Body of pancreas (tissue), 4 donors: Measurements from ENCODE around the gene VCAN. TPM values are rescaled to one million over a fixed set of nuclear protein-coding genes. Genes with fewer than 3 reads are reported as not detected.

Experiments used
- ATAC-seq: fragments of 150-250 bp; one replicate; pipeline ENCODE4 v1.9.1; 2016
- DNase-seq, 4 donors: peaks; one replicate each; pipeline ENCODE4 v3.0.0-alpha.2; 2019
- H3K27ac ChIP-seq, 4 donors: fragments of 200-600 bp; sonication (generic); 1 replicate in 3 of 4; 2 replicates in 1 of 4; pipeline versions ENCODE4 v1.5.1 to v1.6.1; 2016 to 2019; ENCODE audit warnings: mild to moderate bottlenecking in 1 of 4, mixed read lengths in 1 of 4, moderate library complexity in 1 of 4
- H3K27me3 ChIP-seq, 2 donors: fragments of 200-600 bp; sonication (generic); one replicate each; pipeline ENCODE4 v1.6.0; 2016; ENCODE audit warnings: mild to moderate bottlenecking in 1 of 2
- H3K36me3 ChIP-seq, 2 donors: fragments of 200-600 bp; sonication (generic); replicated peaks in 1 of 2; 2 replicates each; pipeline ENCODE4 v1.5.1; 2016; ENCODE audit warnings: low read depth in 2 of 2; ENCODE audit not compliant: insufficient read depth in 1 of 2
- H3K4me1 ChIP-seq: fragments of 200-600 bp; sonication (generic); one replicate; pipeline ENCODE4 v1.6.0; 2016
- H3K4me3 ChIP-seq, 2 donors: fragments of 200-600 bp; sonication (generic); 1 replicate in 1 of 2; 2 replicates in 1 of 2; pipeline ENCODE4 v1.5.1; 2016 to 2019
- H3K9me3 ChIP-seq, 3 donors: fragments of 200-600 bp; sonication (generic); 1 replicate in 2 of 3; 2 replicates in 1 of 3; pipeline ENCODE4 v1.5.1; 2016
- CTCF ChIP-seq, 7 experiments: fragments of 450-650 bp in 4 of 7; fragments of 200-600 bp in 3 of 7; sonication (generic) in 3 of 7; IDR thresholded peaks; one replicate each; pipeline ENCODE4 v1.5.1; 2016 to 2019; ENCODE audit warnings: antibody characterized with exemption in 7 of 7
- POLR2A ChIP-seq, 3 donors: fragments of 450-650 bp; IDR thresholded peaks; one replicate each; pipeline ENCODE4 v1.6.1; 2016; ENCODE audit warnings: antibody characterized with exemption in 3 of 3, mild to moderate bottlenecking in 2 of 3
- WGBS, 2 donors: methylation state at CpG; one replicate each; pipeline ENCODE4 v1.1.5; 2017; 5-methylcytosine and 5-hydroxymethylcytosine counted together
- intact Hi-C: fragments of 100-400 bp; cut with DNase I; formaldehyde crosslinking; loops from one replicate; pipeline ENCODE4 v1.15.1; 2023
- total RNA-seq, 2 donors: library from RNA; depleted of rRNA; stranded (reverse); fragments of >200 nt; gene quantifications; one replicate each; pipeline ENCODE4 v1.1.0, GENCODE V29; 2016

The VCAN gene
- total RNA-seq, 2 donors from 2014 or later, result 19.4 to 33.7 TPM

- TF ChIP-seq POLR2A (IDR thresholded peaks at IDR 0.05), result no peak
- no peak for TF ChIP-seq CTCF (IDR thresholded peaks at IDR 0.05)
- H3K27ac ChIP-seq, result no peak overlapping the region
- no peaks in the 10 kb centered on the region for H3K27me3 ChIP-seq
- H3K9me3 ChIP-seq, result no peaks in the 10 kb centered on the region
- intact Hi-C loops, result no loop called here
- H3K4me1 ChIP-seq, result no peaks in the 10 kb centered on the region
- no peak for ATAC-seq
- H3K4me3 ChIP-seq, result no peak overlapping the region
- no peak for DNase-seq
- H3K36me3 ChIP-seq, result no peaks in the 10 kb centered on the region
- WGBS, 2 donors, result 79 to 83% methylated on average over 1 of the region's 1 CpG
Measured at GRCh38 chr5:83523929-83524328, 52.4 kb downstream of the VCAN start.

- no peak for ATAC-seq
- H3K27me3 ChIP-seq, result no peaks in the 10 kb centered on the region
- no peaks in the 10 kb centered on the region for H3K9me3 ChIP-seq
- no peaks in the 10 kb centered on the region for H3K36me3 ChIP-seq
- 79 to 85% methylated on average over 2 of the region's 2 CpGs for WGBS, 2 donors
- no peak overlapping the region for H3K4me3 ChIP-seq
- TF ChIP-seq CTCF (IDR thresholded peaks at IDR 0.05) (no peak), POLR2A (IDR thresholded peaks at IDR 0.05) (no peak)
- no peak for DNase-seq
- H3K27ac ChIP-seq, result no peak overlapping the region
- H3K4me1 ChIP-seq, result no peaks in the 10 kb centered on the region
- intact Hi-C loops, result no loop called here
Measured at GRCh38 chr5:83524345-83524744, 52.8 kb downstream of the VCAN start.

- H3K4me3 ChIP-seq, result no peak overlapping the region
- no peaks in the 10 kb centered on the region for H3K36me3 ChIP-seq
- ATAC-seq, result no peak
- H3K27ac ChIP-seq, result no peak overlapping the region
- no peaks in the 10 kb centered on the region for H3K9me3 ChIP-seq
- WGBS, 2 donors, result 90% methylated on average over 2 of the region's 2 CpGs
- TF ChIP-seq CTCF (IDR thresholded peaks at IDR 0.05), result no peak
- no peak for TF ChIP-seq POLR2A (IDR thresholded peaks at IDR 0.05)
- H3K4me1 ChIP-seq, result no peaks in the 10 kb centered on the region
- DNase-seq, result no peak
- intact Hi-C loops, result no loop called here
- H3K27me3 ChIP-seq, result no peaks in the 10 kb centered on the region
Measured at GRCh38 chr5:83524991-83525390, 53.4 kb downstream of the VCAN start.

GRCh38 chr5:83526289-83526688 lies 54.7 kb downstream of the VCAN start:
- no peaks in the 10 kb centered on the region for H3K27me3 ChIP-seq
- no peaks in the 10 kb centered on the region for H3K4me1 ChIP-seq
- 79 to 84% methylated on average over 1 of the region's 1 CpG for WGBS, 2 donors
- no peak overlapping the region for H3K4me3 ChIP-seq
- ATAC-seq (no peak), DNase-seq (no peak)
- H3K9me3 ChIP-seq, result no peaks in the 10 kb centered on the region
- TF ChIP-seq CTCF (IDR thresholded peaks at IDR 0.05), result no peak
- no peaks in the 10 kb centered on the region for H3K36me3 ChIP-seq
- H3K27ac ChIP-seq, result no peak overlapping the region
- intact Hi-C loops, result no loop called here

- DNase-seq (no peak), ATAC-seq (no peak)
- intact Hi-C loops, result no loop called here
- Histone ChIP-seq H3K9me3 (no peaks in the 10 kb centered on the region), H3K36me3 (no peaks in the 10 kb centered on the region), H3K27me3 (no peaks in the 10 kb centered on the region), H3K4me1 (no peaks in the 10 kb centered on the region), H3K27ac (no peak overlapping the region), H3K4me3 (no peak overlapping the region)
- WGBS, 2 donors, result 22 to 26% methylated on average over 4 of the region's 4 CpGs
- TF ChIP-seq CTCF (IDR thresholded peaks at IDR 0.05) (no peak), POLR2A (IDR thresholded peaks at IDR 0.05) (no peak)
Measured at GRCh38 chr5:83527221-83527620, 55.7 kb downstream of the VCAN start.
